A673 (cell line): ENCODE results near the gene LGALS14. TPM values are rescaled to one million over a fixed set of nuclear protein-coding genes. Genes with fewer than 3 reads are reported as not detected.

Experiments used
- BruUV-seq: library from RNA; stranded (reverse); fragments of 400-500 nt; replicated peaks from 2 replicates; lab custom pipeline; 2021; lab: Mats Ljungman, UMichigan
- CTCF ChIA-PET: fragments of 300-600 bp; sonication (Branson Sonifier 250); formaldehyde crosslinking; loops from one replicate; lab custom pipeline; 2022; ENCODE audit warnings: antibody characterized with exemption; lab: Charles Lee
- POLR2A ChIA-PET: fragments of 300-600 bp; sonication (Branson Sonifier 250); formaldehyde crosslinking; loops from one replicate; lab custom pipeline; 2022; ENCODE audit warnings: antibody characterized with exemption; ENCODE audit not compliant: low non-redundant PET; lab: Charles Lee
- DNase-seq: peaks from one replicate; pipeline ENCODE4 v3.0.0-alpha.2; 2015; ENCODE audit warnings: low spot score
- H3K27ac ChIP-seq: fragments of 200-600 bp; sonication (generic); 2 replicates; pipeline ENCODE4 v1.5.1; 2016; ENCODE audit warnings: mixed run types, low read depth, mild to moderate bottlenecking, mixed read lengths, antibody characterized with exemption, low read length; ENCODE audit not compliant: poor library complexity, severe bottlenecking
- H3K27me3 ChIP-seq: fragments of 200-600 bp; sonication (generic); replicated peaks from 2 replicates; pipeline ENCODE4 v1.6.1; 2017; ENCODE audit warnings: mixed run types, low read depth, mild to moderate bottlenecking, mixed read lengths, antibody characterized with exemption, low read length; ENCODE audit not compliant: insufficient read depth, poor library complexity
- H3K36me3 ChIP-seq: fragments of 200-600 bp; sonication (generic); 2 replicates; pipeline ENCODE4 v1.6.1; 2016; ENCODE audit warnings: mixed run types, mild to moderate bottlenecking, mixed read lengths, antibody characterized with exemption, low read length; ENCODE audit not compliant: insufficient read depth, poor library complexity, severe bottlenecking
- H3K4me1 ChIP-seq: fragments of 200-600 bp; sonication (generic); 2 replicates; pipeline ENCODE4 v1.6.1; 2017; ENCODE audit warnings: mixed run types, mild to moderate bottlenecking, mixed read lengths, antibody characterized with exemption, low read length; ENCODE audit not compliant: insufficient read depth, poor library complexity, severe bottlenecking
- H3K4me3 ChIP-seq: fragments of 200-600 bp; sonication (generic); 2 replicates; pipeline ENCODE4 v1.5.1; 2016; ENCODE audit warnings: low read depth, mixed run types, mild to moderate bottlenecking, mixed read lengths, low read length; ENCODE audit not compliant: poor library complexity, severe bottlenecking
- H3K9me3 ChIP-seq: fragments of 200-600 bp; sonication (generic); 2 replicates; pipeline ENCODE4 v1.6.1; 2016; ENCODE audit warnings: mixed run types, low read depth, mild to moderate bottlenecking, mixed read lengths, antibody characterized with exemption, low read length; ENCODE audit not compliant: poor library complexity, severe bottlenecking
- EZH2 ChIP-seq: fragments of 200-600 bp; sonication (generic); IDR thresholded peaks from 2 replicates; pipeline ENCODE4 v1.6.1; 2017; ENCODE audit warnings: borderline replicate concordance, low read depth, mild to moderate bottlenecking, mixed read lengths, antibody characterized with exemption, low read length; ENCODE audit not compliant: poor library complexity, severe bottlenecking
- intact Hi-C: fragments of 100-400 bp; cut with micrococcal nuclease; formaldehyde crosslinking; loops from one replicate; pipeline ENCODE4 v1.10.0; 2022; ENCODE audit not compliant: unreplicated experiment
- total RNA-seq: library from RNA; stranded (reverse); gene quantifications from 2 replicates; pipeline ENCODE4 v1.2.3, GENCODE V29; 2021
- TF ChIP-seq, protein P1 (sequence below): fragments of 300-800, 200-600 bp; sonication (generic); conservative IDR thresholded peaks from 2 replicates; pipeline ENCODE4 v1.5.1; 2017; ENCODE audit warnings: low read depth, mild to moderate bottlenecking, antibody characterized with exemption, low read length, moderate library complexity, mixed read lengths

LGALS14 gene
- total RNA-seq, 1 experiment from 2014 or later: not detected

- no peaks in the 10 kb centered on the region for H3K9me3 ChIP-seq
- ChIA-PET POLR2A (no interaction called here), CTCF (no interaction called here)
- H3K27me3 ChIP-seq: peaks cover 28% of the 10 kb centered on the region
- intact Hi-C loops: no loop called here
- BruUV-seq: no TSS peak
- H3K4me3 ChIP-seq: no peak overlapping the region
- H3K27ac ChIP-seq: no peak overlapping the region
- TF ChIP-seq, protein P1, sequence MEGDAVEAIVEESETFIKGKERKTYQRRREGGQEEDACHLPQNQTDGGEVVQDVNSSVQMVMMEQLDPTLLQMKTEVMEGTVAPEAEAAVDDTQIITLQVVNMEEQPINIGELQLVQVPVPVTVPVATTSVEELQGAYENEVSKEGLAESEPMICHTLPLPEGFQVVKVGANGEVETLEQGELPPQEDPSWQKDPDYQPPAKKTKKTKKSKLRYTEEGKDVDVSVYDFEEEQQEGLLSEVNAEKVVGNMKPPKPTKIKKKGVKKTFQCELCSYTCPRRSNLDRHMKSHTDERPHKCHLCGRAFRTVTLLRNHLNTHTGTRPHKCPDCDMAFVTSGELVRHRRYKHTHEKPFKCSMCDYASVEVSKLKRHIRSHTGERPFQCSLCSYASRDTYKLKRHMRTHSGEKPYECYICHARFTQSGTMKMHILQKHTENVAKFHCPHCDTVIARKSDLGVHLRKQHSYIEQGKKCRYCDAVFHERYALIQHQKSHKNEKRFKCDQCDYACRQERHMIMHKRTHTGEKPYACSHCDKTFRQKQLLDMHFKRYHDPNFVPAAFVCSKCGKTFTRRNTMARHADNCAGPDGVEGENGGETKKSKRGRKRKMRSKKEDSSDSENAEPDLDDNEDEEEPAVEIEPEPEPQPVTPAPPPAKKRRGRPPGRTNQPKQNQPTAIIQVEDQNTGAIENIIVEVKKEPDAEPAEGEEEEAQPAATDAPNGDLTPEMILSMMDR: no peak
- no peaks in the 10 kb centered on the region for H3K4me1 ChIP-seq
- no peaks in the 10 kb centered on the region for H3K36me3 ChIP-seq
- DNase-seq: no peak
Measured at GRCh38 chr19:39725995-39726394, 21.7 kb downstream of the LGALS14 start.

DNA sequence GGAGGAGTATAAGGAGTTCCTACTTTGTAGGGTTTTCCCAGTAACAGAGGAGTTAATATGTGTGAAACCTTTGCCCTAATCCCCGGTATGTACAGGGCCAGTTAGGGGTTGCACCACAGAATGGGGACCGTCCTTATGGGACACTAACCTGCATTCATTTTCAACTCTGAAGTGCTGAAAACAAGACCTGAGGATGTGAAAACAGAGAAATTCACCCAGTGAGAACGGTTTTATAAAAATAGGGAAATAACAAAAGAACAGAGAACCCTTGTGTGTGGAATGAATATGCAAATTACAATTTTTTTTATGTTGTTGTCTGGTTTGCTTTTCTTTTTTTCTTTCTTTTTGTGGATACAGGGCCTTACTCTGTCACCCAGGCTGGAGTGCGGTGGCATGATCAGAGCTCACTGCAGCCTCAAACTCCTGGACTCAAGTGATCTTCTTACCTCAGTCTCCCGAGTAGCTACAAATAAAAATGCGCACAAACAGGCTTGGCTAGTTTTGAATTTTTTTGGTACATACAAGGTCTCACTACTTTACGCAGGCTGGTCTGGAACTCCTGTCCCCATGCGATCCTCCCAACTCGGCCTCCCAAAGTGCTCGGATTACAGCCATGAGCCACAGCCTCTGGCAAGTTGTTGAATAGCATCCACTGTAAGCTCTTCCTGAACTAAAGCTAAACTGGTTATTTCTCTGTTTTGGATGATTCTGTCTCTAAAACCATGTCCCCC is 23.0 kb downstream of the LGALS14 start:
- Histone ChIP-seq H3K4me1 (no peaks in the 10 kb centered on the region), H3K4me3 (no peak overlapping the region), H3K27ac (no peak overlapping the region), H3K27me3 (peaks cover 19% of the 10 kb centered on the region), H3K36me3 (no peaks in the 10 kb centered on the region), H3K9me3 (no peaks in the 10 kb centered on the region)
- DNase-seq: no peak
- CTCF ChIA-PET: no interaction called here
- TF ChIP-seq, protein P1: no peak
- no peak for TF ChIP-seq EZH2
- intact Hi-C loops: no loop called here
- BruUV-seq: no TSS peak
- POLR2A ChIA-PET: no interaction called here

GRCh38 chr19:39728040-39728439 is 23.8 kb downstream of the LGALS14 start:
- CTCF ChIA-PET: no interaction called here

More at GRCh38 chr19:39728040-39728439, 23.8 kb downstream of the LGALS14 start:
- BruUV-seq: no TSS peak
- intact Hi-C loops: no loop called here
- Histone ChIP-seq H3K27me3 (peaks cover 17% of the 10 kb centered on the region), H3K4me3 (no peak overlapping the region), H3K27ac (no peak overlapping the region), H3K9me3 (no peaks in the 10 kb centered on the region), H3K4me1 (no peaks in the 10 kb centered on the region), H3K36me3 (no peaks in the 10 kb centered on the region)
- TF ChIP-seq, protein P1: no peak
- TF ChIP-seq EZH2: no peak
- DNase-seq: no peak
- POLR2A ChIA-PET: no interaction called here
